ENCODE data around the gene KCNH1. TPM values are rescaled to one million over a fixed set of nuclear protein-coding genes. Genes with fewer than 3 reads are reported as not detected.

KCNH1 gene
- total RNA-seq, 1 experiment from 2014 or later: not detected

DNA sequence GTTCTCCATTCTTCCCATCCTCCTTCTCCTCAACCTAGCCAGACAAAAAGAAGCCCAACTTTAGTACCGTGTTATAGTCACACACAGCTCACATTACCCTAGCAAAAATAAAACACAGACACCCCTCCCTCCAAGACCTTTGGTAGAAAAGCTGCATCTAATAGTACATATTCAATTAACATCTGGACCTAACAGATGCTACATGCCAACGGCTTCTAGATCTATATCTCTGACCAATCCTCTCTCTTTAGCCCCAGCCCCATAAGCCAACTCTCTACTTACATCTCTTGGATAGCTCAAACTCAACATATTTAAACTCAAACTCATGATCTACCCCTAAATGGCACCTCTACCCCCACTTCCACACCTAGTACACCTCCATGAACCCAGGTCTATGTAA lies 233.1 kb downstream of the KCNH1 start:
- DNase-seq (ENCODE audit: low read depth, low spot score): no peak
- Histone ChIP-seq H3K27me3 (ENCODE audit: insufficient read depth, low read length) (peaks cover 45% of the 10 kb centered on the region), H3K9ac (ENCODE audit: low read length) (no peak overlapping the region), H2AFZ (ENCODE audit: low read depth, low read length, poor library complexity, severe bottlenecking) (no peak overlapping the region), H3K4me3 (replicated peaks in 1 of 2; ENCODE audit: low read depth in 1 of 2, low read length in 2 of 2) (no peak overlapping the region), H3K4me2 (ENCODE audit: low read length) (no peak overlapping the region), H3K79me2 (ENCODE audit: insufficient read depth, low read length) (no peaks in the 10 kb centered on the region), H4K20me1 (ENCODE audit: insufficient read depth) (no peaks in the 10 kb centered on the region), H3K9me2 (ENCODE audit: insufficient read depth) (no peaks in the 10 kb centered on the region), H3K27ac (ENCODE audit: low read depth, low read length) (no peak overlapping the region), H3K36me3 (ENCODE audit: control insufficient read depth in 1 of 2, insufficient read depth in 2 of 2, low read length in 2 of 2) (no peaks in the 10 kb centered on the region), H3K9me3 (ENCODE audit: control insufficient read depth in 1 of 2, insufficient read depth in 1 of 2, low read depth in 1 of 2, low read length in 2 of 2) (no peaks in the 10 kb centered on the region), H3K4me1 (ENCODE audit: control insufficient read depth in 1 of 2, insufficient read depth in 2 of 2, low read length in 2 of 2) (no peaks in the 10 kb centered on the region)
- RAD21 ChIA-PET (ENCODE audit: low non-redundant PET in 1 of 2, low total read pairs in 2 of 2, uncharacterized antibody in 2 of 2, unreplicated experiment in 2 of 2): no interaction called here
- POLR2A ChIA-PET: no interaction called here
- CTCF ChIA-PET: no interaction called here
- ATAC-seq: no peak
- TF ChIP-seq POLR2AphosphoS5 (IDR thresholded peaks at IDR 0.05; ENCODE audit: low read depth, low read length) (no peak), FOSL1 (IDR thresholded peaks at IDR 0.05; ENCODE audit: low read depth) (no peak), JUND (IDR thresholded peaks at IDR 0.05) (no peak), EZH2 (IDR thresholded peaks at IDR 0.05) (no peak), SRF (IDR thresholded peaks at IDR 0.05; ENCODE audit: low read depth) (no peak), SIN3A (IDR thresholded peaks at IDR 0.05; ENCODE audit: low read depth) (no peak), YY1 (IDR thresholded peaks at IDR 0.05; ENCODE audit: extremely low read depth, insufficient replicate concordance, low read depth, low read length) (no peak), RAD21 (IDR thresholded peaks at IDR 0.05; ENCODE audit: low read depth) (no peak), TCF7L2 (IDR thresholded peaks at IDR 0.05; ENCODE audit: borderline replicate concordance, extremely low read depth, insufficient read depth, insufficient read length) (no peak), POLR2A (IDR thresholded peaks at IDR 0.05; ENCODE audit: borderline replicate concordance, extremely low read depth, insufficient read depth, insufficient read length) (no peak), EGR1 (IDR thresholded peaks at IDR 0.05; ENCODE audit: low read depth) (no peak), ZFX (IDR thresholded peaks at IDR 0.05) (no peak), CEBPB (IDR thresholded peaks at IDR 0.05; ENCODE audit: low read depth) (no peak), EZH2phosphoT487 (IDR thresholded peaks at IDR 0.05; ENCODE audit: borderline replicate concordance) (no peak)
- TF ChIP-seq, protein P1, sequence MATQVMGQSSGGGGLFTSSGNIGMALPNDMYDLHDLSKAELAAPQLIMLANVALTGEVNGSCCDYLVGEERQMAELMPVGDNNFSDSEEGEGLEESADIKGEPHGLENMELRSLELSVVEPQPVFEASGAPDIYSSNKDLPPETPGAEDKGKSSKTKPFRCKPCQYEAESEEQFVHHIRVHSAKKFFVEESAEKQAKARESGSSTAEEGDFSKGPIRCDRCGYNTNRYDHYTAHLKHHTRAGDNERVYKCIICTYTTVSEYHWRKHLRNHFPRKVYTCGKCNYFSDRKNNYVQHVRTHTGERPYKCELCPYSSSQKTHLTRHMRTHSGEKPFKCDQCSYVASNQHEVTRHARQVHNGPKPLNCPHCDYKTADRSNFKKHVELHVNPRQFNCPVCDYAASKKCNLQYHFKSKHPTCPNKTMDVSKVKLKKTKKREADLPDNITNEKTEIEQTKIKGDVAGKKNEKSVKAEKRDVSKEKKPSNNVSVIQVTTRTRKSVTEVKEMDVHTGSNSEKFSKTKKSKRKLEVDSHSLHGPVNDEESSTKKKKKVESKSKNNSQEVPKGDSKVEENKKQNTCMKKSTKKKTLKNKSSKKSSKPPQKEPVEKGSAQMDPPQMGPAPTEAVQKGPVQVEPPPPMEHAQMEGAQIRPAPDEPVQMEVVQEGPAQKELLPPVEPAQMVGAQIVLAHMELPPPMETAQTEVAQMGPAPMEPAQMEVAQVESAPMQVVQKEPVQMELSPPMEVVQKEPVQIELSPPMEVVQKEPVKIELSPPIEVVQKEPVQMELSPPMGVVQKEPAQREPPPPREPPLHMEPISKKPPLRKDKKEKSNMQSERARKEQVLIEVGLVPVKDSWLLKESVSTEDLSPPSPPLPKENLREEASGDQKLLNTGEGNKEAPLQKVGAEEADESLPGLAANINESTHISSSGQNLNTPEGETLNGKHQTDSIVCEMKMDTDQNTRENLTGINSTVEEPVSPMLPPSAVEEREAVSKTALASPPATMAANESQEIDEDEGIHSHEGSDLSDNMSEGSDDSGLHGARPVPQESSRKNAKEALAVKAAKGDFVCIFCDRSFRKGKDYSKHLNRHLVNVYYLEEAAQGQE (IDR thresholded peaks at IDR 0.05; ENCODE audit: low read depth): no peak
- TF ChIP-seq, protein P2, sequence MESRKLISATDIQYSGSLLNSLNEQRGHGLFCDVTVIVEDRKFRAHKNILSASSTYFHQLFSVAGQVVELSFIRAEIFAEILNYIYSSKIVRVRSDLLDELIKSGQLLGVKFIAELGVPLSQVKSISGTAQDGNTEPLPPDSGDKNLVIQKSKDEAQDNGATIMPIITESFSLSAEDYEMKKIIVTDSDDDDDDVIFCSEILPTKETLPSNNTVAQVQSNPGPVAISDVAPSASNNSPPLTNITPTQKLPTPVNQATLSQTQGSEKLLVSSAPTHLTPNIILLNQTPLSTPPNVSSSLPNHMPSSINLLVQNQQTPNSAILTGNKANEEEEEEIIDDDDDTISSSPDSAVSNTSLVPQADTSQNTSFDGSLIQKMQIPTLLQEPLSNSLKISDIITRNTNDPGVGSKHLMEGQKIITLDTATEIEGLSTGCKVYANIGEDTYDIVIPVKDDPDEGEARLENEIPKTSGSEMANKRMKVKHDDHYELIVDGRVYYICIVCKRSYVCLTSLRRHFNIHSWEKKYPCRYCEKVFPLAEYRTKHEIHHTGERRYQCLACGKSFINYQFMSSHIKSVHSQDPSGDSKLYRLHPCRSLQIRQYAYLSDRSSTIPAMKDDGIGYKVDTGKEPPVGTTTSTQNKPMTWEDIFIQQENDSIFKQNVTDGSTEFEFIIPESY (IDR thresholded peaks at IDR 0.05; ENCODE audit: extremely low read depth, insufficient replicate concordance, low read length): no peak
- TF ChIP-seq, protein P3, sequence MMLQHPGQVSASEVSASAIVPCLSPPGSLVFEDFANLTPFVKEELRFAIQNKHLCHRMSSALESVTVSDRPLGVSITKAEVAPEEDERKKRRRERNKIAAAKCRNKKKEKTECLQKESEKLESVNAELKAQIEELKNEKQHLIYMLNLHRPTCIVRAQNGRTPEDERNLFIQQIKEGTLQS (IDR thresholded peaks at IDR 0.05): no peak
- TF ChIP-seq, protein P4, sequence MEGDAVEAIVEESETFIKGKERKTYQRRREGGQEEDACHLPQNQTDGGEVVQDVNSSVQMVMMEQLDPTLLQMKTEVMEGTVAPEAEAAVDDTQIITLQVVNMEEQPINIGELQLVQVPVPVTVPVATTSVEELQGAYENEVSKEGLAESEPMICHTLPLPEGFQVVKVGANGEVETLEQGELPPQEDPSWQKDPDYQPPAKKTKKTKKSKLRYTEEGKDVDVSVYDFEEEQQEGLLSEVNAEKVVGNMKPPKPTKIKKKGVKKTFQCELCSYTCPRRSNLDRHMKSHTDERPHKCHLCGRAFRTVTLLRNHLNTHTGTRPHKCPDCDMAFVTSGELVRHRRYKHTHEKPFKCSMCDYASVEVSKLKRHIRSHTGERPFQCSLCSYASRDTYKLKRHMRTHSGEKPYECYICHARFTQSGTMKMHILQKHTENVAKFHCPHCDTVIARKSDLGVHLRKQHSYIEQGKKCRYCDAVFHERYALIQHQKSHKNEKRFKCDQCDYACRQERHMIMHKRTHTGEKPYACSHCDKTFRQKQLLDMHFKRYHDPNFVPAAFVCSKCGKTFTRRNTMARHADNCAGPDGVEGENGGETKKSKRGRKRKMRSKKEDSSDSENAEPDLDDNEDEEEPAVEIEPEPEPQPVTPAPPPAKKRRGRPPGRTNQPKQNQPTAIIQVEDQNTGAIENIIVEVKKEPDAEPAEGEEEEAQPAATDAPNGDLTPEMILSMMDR (IDR thresholded peaks at IDR 0.05 in 2 of 3, conservative IDR thresholded peaks at IDR 0.05 in 1 of 3; ENCODE audit: borderline replicate concordance in 1 of 3, insufficient read depth in 1 of 3, low read depth in 2 of 3, low read length in 2 of 3): no peak
- no TSS peak for BruUV-seq (replicated peaks)
- intact Hi-C loops (cut with micrococcal nuclease): no loop called here

Measured in HCT116 (cell line).